ENCODE data around the gene CRB2.

The CRB2 gene

DNA sequence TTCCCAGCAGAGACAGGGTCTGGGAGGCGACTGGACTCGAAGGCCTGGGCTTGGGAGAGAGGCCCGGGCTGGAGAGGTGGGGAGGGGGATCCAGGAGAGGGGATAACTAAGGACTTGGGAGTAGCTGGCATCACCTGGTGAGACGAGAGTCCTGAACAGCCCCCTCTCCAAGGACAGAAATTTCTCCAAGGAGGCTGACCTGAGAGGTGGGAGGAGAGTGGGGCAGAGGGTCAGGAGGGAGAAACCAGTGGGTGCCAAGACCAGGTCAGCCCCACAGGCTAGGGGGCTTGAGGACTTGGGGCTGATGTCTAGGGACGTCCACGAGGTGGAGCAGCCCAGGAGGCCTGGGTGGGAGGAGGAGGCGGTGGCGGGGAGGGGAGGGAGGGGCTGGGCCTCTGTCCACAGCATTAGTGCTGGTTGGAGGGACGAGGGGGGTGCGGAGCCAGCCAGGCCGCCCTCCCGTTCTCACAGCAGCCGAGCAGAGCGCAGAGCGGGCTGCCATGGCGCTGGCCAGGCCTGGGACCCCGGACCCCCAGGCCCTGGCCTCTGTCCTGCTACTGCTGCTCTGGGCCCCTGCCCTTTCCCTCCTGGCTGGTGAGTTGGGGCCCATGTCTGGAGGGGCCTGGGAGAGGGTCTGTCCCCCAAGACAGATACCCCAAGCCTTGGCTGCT, at the start of gene CRB2:
CRB2 (plus strand) TSS at position 437 of the 671 bp plus-strand sequence; CDS start at position 501, 64 bp downstream.
- no peak for DNase-seq

DNA sequence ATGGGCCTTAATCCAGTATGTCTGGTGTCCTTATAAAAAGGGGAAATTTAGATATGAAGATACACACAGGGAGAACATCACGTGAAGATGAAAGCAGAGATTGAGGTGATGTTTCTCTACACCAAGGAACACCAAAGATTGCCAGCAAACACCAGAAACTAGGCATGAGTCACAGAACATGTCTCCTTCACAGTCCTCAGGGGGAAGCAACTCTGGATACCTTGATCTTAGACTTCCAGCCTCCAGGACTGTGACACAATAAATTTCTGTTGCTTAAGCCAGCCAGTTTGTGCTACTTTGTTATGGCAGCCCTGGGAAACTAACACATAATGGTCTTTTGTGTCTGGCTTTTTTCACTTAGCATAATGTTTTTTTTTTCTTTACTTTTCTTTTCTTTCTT, 46.4 kb upstream of the CRB2 start:
- DNase-seq, result no peak

DNA sequence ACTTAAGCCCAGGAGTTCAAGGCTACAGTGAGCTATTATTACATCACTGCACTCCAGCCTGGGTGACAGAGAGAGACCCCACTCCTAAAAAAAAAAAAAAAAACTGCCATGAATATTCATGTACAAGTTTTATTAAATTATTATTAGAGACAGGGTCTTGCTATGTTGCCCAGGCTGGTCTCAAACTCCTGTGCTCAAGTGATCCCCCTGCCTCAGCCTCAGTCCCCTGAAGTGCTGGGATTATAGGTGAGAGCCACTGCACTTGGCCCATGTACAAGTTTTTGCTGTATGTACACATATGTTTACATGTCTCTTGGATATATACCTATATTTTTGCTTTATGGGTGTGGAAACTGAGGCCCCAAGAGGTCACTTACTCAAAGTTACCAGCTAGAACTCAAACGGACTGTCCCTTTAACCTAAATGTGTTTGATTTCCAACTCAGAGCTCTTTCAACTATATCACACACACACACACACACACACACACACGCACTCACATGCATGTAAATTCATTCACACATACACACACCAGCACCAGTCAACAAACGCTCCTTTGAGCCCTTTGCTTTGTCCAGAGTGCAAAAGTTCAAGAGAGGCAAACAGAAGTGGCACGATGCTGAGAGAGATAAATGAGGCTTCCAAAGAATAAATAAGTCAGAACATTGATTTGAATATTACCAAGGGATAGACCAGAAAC, 45.3 kb upstream of the CRB2 start:
- DNase-seq, result no peak

DNA sequence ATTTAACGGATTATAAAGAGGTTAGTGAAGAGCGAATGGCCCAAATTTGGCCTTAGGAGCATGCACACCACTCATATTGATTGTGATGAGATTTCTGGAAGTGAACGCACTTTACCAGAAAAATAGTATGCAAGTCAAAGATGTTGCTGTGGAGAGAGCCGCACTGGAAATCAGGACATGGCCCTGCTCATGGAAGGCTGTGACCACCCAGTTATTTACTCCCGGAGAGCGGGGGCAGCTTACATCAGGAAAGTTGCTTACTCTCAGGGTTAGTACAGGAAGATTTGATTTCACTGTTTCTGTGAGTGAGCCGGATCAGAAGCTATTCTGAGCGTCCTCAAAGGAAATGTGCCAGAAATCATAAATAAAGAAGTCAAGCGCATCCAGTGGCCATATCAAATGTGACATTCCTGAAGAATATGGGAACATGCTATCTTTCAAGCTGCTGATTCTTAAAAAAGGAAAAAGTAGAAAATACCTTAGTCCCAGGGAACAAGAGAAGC, 44.7 kb upstream of the CRB2 start:
- no peak for DNase-seq

DNA sequence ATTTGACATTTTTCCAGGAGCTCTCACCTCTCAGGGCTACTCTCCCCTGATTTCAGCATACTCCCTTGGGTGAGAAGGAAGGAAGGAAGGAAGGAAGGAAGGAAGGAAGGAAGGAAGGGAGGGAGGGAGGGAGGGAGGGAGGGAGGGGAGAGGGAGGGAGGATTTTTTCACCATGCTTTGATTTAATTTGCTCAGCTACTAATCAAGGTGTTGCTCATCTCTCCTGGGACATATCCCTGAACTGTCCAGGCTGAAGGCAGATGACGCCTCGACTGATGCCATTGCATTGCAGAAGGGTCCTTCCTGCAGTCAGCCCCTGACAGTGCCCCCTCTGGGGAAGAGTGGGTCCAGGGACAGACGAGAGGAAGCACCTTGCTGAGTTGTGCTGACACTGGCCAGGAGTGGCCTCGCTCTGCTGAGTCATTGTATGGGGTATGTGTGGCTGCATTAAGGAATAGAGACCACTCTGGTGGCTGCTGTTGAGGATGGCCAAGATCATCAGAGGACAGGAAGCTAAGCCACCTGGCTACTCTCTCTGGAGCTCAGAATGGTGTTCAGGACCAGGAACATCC, 43.6 kb upstream of the CRB2 start:
- no peak for DNase-seq

DNA sequence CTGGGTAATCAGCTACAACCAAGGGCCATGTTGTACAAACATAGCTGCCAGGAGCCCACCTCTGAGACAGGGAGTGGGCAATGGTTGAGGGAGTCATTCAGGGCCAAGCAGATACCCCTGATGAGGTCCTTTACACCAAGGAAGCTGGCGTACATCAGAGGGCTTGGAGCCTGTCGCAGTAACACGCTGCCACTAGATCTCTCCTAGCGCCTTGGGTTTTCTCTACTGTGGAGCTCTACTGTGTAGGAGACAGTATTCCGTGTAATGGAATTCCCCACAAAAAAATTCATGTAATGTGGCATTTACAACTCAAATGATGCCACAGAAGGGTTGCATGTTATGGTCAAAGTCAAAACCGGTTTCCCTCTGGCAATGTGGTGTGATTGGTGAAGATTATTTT, 41.4 kb upstream of the CRB2 start:
- DNase-seq, result no peak

DNA sequence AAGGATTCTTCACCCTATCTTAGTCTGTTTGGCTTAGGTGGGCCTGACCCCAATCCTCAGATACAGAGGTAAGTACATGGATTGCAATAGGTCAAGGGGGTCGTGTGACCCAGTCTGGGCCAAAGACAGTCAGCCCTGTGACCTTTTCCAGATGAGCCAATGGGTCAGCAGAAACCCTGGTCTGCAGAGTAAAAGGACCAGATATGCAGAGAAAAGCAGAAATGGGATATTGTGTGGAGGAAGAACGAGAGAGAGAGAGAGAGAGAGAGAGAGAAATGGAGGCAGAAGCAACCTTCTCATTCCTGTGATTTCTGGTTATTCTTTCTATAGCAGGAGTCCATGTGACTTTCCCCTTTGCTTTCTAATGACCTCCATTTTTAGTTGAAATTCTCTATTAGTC, 40.4 kb upstream of the CRB2 start:
- DNase-seq, result no peak

DNA sequence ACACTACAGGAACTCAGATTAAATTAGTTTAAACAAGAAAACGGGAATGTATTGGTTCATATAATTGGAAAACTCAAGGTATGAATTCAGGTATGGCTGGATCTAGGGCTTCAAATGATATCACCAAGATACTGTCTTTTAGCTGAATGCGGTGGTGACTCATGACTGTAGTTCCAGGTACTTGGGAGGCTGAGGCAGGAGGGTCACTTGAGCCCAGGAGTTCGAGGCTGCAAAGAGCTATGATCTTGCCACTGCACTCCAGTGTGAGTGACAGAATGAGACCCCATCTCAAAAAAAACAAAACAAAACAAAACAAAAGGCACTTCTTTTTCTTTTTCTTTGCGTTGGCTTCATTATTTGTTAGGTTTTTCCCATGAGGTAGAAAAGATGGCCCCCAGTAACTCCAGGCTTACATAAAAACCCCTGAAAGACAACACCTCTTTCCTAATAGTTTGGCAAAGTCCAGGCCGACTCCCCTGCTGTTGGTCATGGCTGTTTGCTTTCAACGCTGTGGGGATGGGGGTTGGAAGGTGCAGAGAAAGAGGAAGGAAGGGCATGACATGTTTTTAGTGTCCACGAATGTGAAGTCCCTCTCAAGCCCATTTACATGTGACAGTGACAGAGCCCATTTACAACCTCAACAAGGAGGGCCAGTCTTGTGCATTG, 39.8 kb upstream of the CRB2 start:
- DNase-seq, result no peak

DNA sequence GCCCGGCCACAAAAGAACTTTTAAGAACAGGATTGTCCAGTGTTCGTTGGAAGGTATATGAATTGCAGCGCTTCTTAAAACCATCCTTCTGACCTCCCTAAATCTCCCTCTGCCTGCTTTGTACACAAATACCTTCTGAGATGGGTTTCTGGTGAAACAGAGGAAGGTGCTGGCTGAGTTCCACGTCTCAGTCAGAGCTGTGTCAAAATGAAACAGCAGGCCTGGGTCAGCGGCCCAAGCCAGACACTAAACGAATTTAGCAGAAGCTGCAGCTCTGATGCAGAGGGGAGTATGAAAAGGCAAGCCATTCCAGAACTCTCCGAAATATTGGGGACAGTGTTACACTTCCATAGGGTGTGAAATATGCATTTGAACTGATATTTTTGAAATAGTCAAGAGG, 37.8 kb upstream of the CRB2 start:
- DNase-seq, result no peak

DNA sequence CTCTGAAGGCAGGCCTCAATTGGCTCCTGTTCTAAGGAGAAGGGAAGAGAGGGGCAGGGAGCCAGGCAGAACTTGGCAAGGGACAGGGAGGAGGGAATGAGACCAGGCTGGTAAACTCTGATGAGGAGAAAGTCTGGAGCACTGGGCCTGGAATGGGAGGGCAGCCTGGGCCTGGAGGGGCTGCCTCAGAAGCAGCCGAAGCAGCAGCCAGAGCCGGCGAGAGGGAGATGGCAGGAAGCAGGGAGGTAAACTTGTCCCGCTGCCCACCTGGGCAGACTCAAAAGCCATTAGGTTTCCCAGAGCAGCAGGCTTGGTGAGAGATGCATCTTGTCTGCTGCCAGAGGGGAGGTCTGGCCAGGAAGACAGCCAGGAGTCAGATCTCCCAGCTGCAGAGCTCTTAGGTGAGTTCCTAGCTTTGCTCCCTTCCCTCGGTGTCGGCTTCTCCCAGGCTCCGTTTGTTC, 37.0 kb upstream of the CRB2 start:
- DNase-seq, result no peak

DNA sequence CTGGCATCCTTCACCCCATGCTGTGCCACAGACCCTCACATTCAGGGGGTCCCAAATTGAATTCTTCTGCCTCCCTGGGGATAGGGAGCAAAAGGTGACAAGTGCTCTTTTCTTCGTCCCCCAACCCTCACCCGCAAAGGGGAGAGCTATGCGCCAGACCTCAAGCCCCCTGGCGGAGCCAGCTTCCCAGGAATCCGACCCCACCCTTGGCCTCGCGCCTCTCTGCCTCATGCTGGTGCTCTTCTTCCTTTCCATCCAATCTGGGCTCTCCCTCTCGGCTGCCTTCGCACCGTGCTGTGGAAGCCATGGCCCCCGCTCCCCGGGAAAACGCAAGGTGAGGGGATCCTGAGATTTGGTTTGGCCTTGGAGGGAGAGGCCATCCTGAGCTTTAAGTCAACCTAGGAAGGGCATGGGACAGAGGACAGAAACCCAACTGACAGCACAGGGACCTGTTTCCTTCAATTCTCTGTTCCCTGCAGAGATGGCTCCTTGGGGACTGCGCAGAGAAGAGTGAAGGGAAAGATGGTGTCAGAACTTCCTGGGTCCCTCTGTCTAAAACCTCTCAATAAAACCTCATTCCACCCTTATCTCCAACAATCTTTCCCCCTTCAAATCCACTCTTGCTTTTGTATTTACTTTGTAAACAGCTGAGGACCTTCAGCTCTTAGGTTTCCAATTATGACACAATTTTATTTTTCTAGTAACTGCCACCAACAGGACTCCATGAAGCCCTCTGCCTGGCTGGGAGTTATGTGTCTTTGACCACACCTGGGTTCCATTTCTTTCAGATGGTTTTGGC, 36.3 kb upstream of the CRB2 start:
- DNase-seq, result no peak

DNA sequence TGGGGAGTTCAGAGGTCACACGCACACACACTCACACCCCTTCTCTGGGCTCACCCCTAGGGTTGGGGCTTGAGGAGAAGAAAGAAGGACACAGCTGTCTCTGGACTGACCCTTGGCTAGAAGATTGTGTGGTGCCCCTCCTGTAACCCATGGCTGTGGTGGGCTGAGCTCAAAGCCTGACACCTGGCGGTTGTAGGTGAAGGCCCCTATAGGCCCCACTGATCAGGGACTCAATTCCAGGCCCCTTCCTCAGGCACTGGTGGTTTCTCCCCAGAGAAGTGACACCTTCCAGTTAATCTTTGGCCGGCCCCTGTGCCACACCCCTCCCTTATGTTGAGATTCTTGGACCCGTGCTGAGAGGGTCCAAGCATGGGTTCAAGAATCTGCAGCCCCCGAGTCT, 35.2 kb upstream of the CRB2 start:
- no peak for DNase-seq

DNA sequence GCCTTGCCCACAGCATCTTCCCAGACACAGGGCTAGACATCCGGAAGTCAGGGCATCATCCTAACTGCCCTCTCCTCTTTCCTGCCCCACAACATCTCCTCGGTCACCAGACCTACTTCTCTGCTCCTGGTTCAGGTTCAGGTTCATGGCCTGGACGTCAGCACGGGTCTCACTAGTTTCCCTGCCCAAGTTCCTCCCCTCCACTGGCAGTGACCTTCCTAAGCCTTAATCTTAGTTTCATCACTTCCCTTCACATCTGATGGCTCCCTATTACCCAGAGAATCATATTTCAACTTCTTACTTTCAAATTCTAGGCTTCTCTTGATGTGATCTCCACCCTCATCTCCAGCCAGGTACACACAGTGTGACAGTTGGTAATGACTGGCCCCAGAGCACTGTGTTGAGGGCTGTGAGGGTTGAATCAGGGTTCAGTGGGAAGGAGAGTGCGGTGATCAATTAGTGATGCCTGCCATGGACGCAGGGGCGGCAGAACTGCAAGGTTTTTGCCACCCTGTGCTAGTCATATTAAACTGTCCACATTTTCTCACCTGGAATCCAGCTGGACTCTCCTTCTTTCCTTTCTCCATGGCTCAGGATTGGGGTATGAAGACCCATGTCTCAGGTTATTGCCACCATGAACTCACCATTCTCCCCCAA, 34.3 kb upstream of the CRB2 start:
- DNase-seq, result no peak

DNA sequence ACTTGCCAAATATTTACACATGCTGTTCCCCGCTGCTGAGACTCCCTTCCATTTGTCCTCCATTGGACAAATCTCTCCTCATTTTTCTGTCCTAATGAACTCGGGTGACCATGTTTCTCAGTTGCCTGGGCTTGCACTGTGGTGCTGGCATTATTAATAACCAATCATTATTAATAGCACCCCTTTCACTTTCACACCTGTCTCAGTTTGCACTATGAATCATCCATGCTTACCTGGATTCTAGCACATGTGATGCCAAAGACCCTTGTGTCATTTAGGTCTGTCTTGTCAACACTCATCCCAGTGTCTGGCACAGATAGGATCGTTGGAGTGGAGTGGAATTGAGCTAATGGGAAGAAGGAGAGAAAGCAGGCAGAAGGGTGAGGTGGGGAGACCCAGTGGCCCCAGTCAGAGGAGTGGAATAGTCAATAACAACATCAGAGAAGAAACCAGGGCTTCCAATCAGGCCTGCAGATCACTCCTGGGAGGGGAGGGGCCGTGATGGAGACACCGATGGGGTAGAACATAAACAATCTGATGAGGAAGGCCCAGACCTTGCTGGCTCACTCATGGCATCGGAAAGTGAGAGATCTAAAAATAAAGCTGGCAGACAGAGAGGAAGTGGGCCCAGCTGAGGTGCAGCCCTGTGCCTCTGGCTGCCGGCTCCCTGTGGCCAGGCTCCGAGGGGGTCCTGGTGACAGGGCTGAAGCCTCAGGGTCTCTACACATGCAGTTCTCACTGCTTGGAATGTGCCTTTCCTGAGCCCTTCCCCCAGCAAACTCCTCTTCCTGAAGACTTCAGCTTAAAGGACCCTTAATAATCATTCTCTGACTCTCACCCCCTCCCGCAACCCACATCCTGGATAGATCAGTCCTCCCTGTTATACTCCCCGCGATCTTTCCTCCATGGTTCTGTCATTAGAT, 33.5 kb upstream of the CRB2 start:
- peak; percentile 63 for DNase-seq

DNA sequence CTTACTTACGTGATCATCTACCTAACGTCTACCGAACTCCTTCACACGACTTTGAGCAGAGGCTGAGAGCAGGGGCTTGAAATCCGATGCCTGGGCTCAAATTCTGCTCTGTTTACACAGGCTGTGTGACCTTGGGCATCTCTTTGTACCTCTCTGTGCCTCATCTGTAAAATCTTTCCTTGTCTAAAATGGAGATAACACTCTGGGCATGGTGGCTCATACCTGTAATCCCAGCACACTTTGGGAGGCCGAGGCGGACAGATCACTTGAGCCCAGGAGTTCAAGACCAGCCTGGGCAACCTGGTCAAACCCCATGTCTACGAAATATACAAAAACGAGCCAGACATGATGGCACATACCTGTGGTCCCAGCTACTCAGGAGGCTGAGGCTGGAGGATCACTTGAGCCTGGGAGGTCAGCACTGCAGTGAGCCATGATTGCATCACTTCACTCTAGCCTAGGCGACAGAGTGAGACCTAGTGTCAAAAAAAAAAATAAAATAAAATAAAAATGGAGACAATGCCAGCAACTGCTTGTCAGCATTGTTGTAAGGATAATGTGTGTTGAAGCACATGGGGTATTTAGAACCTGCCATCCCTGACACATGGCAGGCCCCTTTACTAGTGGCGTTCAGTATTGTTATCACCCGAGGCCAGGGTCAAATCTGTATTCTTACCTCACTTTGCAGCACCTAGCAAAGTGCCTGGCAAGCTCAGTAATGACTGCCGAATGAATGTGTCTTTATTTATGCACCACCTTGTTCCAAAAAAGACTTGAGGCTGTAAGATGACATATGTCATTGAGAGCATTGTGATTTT, 32.6 kb upstream of the CRB2 start:
- DNase-seq, result no peak

DNA sequence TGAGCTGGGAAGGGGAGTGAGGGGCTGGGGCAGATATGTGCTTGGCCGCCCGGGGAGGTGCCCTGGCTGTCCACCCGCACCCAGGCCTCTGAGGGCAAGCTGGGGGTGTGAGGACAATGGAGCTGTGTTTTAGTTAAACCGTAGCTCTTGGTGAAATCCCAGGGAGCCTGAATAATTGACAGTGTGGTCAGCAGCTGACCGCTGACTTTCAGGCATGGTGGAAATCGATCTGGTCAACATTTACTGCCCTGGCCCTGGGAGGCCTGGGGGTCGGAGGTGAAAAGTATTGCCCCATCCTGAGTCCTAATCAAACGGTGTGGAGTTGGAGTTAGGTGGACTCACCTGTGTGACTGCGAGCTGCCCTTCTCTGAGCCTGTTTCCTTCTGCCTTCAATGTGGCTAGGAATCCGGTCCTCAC, 31.2 kb upstream of the CRB2 start:
- DNase-seq, result no peak

DNA sequence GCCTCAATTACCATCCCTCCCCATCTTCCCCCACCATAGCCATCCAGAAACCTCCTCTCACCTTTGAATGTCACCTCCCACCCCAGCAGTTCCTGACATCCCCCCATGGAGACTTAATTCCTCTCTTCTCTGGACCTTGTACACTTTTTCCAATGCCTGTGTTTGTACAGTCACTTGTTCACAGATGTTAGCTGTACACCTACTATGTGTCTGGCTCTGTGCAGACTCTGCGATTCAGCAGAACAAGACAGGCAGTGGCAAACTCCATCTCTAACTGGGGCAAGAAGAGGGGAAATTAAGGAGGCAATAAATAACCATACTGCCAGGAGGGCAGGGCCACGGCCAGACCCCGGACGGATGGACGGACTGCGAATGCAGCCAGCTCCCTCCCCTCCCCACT, 29.8 kb upstream of the CRB2 start:
- DNase-seq, result no peak

DNA sequence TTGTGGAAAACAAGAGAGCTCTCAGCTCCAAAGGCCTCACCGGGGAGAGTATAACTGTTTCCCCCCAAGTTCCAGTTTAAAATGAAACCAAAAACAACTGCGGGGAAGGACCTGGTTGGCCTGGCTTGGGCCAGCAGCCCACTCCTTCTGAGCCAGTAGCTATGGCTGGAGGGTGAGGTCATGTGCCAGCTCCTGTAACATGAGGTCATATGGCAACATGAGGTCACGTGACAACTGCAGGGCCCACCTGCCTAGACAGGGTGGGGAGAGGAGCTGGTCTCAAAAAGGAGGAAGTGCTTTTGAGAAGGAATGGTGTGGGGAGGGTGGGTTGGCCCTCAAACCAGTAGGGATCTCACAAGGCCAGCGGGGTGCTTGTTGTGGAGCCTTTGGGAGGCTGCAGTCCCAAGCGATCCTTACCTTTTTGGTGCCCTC, 29.3 kb upstream of the CRB2 start:
- no peak for DNase-seq

DNA sequence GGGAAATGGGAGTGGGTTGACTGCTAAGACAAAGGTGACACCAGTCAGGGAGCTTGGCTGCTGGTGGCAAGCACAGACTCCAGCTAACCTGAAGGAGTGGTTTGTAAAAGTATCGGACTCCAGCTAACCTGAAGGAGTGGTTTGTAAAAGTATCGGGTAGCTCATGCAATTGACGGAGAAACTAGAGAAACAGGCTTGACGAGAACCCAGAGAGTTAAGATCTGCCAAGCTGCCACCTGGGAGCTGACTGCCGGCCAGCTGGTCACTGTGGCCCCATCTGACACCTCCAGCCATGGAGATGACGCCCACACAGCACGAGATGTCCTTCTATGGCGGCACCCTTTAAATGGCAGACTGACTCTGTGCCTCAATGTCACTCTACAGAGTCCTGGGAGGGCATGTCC, 28.3 kb upstream of the CRB2 start:
- DNase-seq, result no peak

DNA sequence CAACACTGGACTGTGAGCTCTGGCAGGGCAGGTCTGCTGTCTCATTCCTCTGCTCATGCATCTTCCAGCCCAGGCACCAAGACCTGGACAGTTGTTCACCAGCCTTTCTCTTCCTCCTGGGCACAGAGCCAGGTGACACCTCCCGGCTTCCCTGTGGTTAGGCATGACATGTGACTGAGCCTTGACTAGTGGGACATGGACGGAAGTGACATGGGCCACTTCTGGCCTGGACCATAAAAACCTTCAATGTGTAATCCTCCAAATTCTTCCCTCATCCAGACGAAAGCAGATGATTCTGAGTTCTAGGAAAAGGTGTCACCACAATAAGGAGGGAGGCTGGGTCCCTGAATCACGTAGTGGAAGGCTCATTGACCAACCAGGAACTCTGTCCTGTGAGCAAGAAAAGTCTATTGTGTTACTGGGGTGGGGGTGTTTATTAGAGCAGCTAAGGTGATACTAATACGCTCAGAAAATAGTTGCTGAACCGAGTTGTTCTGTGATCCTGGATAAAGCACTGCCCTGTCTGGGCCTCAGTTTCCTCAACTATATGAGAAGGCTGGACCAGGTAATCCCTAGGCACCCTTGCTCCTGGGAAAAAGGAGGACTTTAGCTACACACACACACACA, 26.6 kb upstream of the CRB2 start:
- DNase-seq, result no peak
